Endothelial cell of umbilical vein (primary cell): ENCODE data around the gene B3GALT5. TPM values are rescaled to one million over a fixed set of nuclear protein-coding genes. Genes with fewer than 3 reads are reported as not detected.

Experiments used
- BruUV-seq: library from RNA; stranded (reverse); fragments of 400-500 nt; replicated peaks from 2 replicates; lab custom pipeline; 2021; lab: Mats Ljungman, UMichigan
- CTCF ChIA-PET: fragments of 300-600, 350-600 bp; sonication (Branson Sonifier 250); formaldehyde crosslinking; loops from one replicate; lab custom pipeline; 2021; ENCODE audit warnings: antibody characterized with exemption, inconsistent platforms; lab: Charles Lee
- POLR2A ChIA-PET: fragments of 300-600, 350-600 bp; sonication (Branson Sonifier 250); formaldehyde crosslinking; loops from one replicate; lab custom pipeline; 2021; ENCODE audit warnings: antibody characterized with exemption, inconsistent platforms; lab: Charles Lee
- DNase-seq: peaks from one replicate; pipeline ENCODE4 v3.0.0-alpha.2; 2011; ENCODE audit warnings: low read depth, low spot score
- FAIRE-seq: peaks from 2 replicates; lab custom pipeline; 2011; peaks lifted over from hg19 to GRCh38; lab: Jason Lieb, UNC
- H2AFZ ChIP-seq: 2 replicates; pipeline ENCODE4 v1.6.0; 2012; ENCODE audit warnings: low read depth, low read length, control low read depth, inconsistent platforms
- H3K27ac ChIP-seq: 2 replicates; pipeline ENCODE4 v1.5.1; 2011; ENCODE audit warnings: low read depth, mild to moderate bottlenecking, control low read depth, low read length, moderate library complexity; ENCODE audit not compliant: insufficient read depth
- H3K27me3 ChIP-seq, 2 experiments: 2 replicates each; pipeline versions ENCODE4 v1.6.0 to v1.6.1; 2011; ENCODE audit warnings: low read length in 2 of 2, mixed read lengths in 1 of 2; ENCODE audit not compliant: control insufficient read depth in 2 of 2, insufficient read depth in 2 of 2
- H3K36me3 ChIP-seq, 2 experiments: 2 replicates in 1 of 2; 3 replicates in 1 of 2; pipeline ENCODE4 v1.5.1; 2011; ENCODE audit warnings: low read length in 2 of 2, mild to moderate bottlenecking in 1 of 2, moderate library complexity in 1 of 2; ENCODE audit not compliant: control insufficient read depth in 2 of 2, insufficient read depth in 2 of 2; ENCODE audit errors: extremely low read depth in 1 of 2
- H3K4me1 ChIP-seq: 3 replicates; pipeline ENCODE4 v1.5.1; 2011; ENCODE audit warnings: mild to moderate bottlenecking, low read length; ENCODE audit not compliant: control insufficient read depth, insufficient read depth; ENCODE audit errors: extremely low read depth
- H3K4me2 ChIP-seq: 2 replicates; pipeline ENCODE4 v1.6.1; 2011; ENCODE audit warnings: low read length, control low read depth, mixed read lengths; ENCODE audit not compliant: insufficient read depth
- H3K4me3 ChIP-seq, 3 experiments: fragments of 200-600 bp in 1 of 3; sonication (generic), shearing (Covaris generic) in 1 of 3; replicated peaks in 1 of 3; 2 replicates each; pipeline ENCODE4 v1.5.1; 2011 to 2016; ENCODE audit warnings: control low read depth in 3 of 3, low read length in 3 of 3, mild to moderate bottlenecking in 2 of 3, inconsistent platforms in 1 of 3, low read depth in 1 of 3, moderate library complexity in 1 of 3; ENCODE audit not compliant: insufficient read depth in 1 of 3
- H3K79me2 ChIP-seq: 2 replicates; pipeline ENCODE4 v1.6.0; 2012; ENCODE audit warnings: low read length, inconsistent platforms; ENCODE audit not compliant: control insufficient read depth, insufficient read depth
- H3K9ac ChIP-seq: replicated peaks from 2 replicates; pipeline ENCODE3; 2011; ENCODE audit warnings: low read length, control low read depth; ENCODE audit not compliant: insufficient read depth; ENCODE audit errors: extremely low read depth
- H3K9me1 ChIP-seq: replicated peaks from 3 replicates; pipeline ENCODE4 v1.6.0; 2011; ENCODE audit warnings: mild to moderate bottlenecking, low read length; ENCODE audit not compliant: control insufficient read depth, insufficient read depth; ENCODE audit errors: extremely low read depth
- H3K9me3 ChIP-seq: replicated peaks from 2 replicates; pipeline ENCODE4 v1.5.1; 2012; ENCODE audit warnings: low read length, inconsistent platforms; ENCODE audit not compliant: control insufficient read depth, insufficient read depth
- H4K20me1 ChIP-seq: replicated peaks from 2 replicates; pipeline ENCODE3; 2011; ENCODE audit warnings: mild to moderate bottlenecking, low read length; ENCODE audit not compliant: control insufficient read depth, insufficient read depth; ENCODE audit errors: extremely low read depth
- CTCF ChIP-seq, 2 donors: IDR thresholded peaks; 1 replicate in 1 of 2; 2 replicates in 1 of 2; pipeline ENCODE4 v1.5.1; 2011; ENCODE audit warnings: low read length in 2 of 2, mild to moderate bottlenecking in 2 of 2, moderate library complexity in 2 of 2, control low read depth in 1 of 2, inconsistent platforms in 1 of 2, low read depth in 1 of 2; ENCODE audit not compliant: insufficient read depth in 1 of 2; ENCODE audit errors: extremely low read depth in 1 of 2
- EZH2 ChIP-seq: IDR thresholded peaks from 2 replicates; pipeline ENCODE4 v1.6.1; 2012; ENCODE audit warnings: borderline replicate concordance, low read depth, mild to moderate bottlenecking, moderate library complexity, low read length, inconsistent platforms; ENCODE audit not compliant: severe bottlenecking
- FOS ChIP-seq: IDR thresholded peaks from 2 replicates; pipeline ENCODE4 v1.6.1; 2011; ENCODE audit warnings: mild to moderate bottlenecking, low read length, moderate library complexity, borderline replicate concordance; ENCODE audit not compliant: insufficient read depth
- GATA2 ChIP-seq: IDR thresholded peaks from 2 replicates; pipeline ENCODE4 v1.7.0; 2011; ENCODE audit warnings: low read depth, mild to moderate bottlenecking, moderate library complexity, mixed read lengths, low read length; ENCODE audit not compliant: insufficient read length, insufficient read depth
- JUN ChIP-seq: IDR thresholded peaks from 2 replicates; pipeline ENCODE4 v1.6.1; 2011; ENCODE audit warnings: borderline replicate concordance, low read depth; ENCODE audit not compliant: insufficient read length, insufficient read depth
- MAX ChIP-seq: IDR thresholded peaks from 2 replicates; pipeline ENCODE4 v1.6.1; 2011; ENCODE audit not compliant: insufficient read depth, insufficient read length
- MYC ChIP-seq: IDR thresholded peaks from one replicate; pipeline ENCODE4 v1.6.1; 2011; ENCODE audit warnings: mild to moderate bottlenecking, low read depth, low read length
- POLR2A ChIP-seq: IDR thresholded peaks from 2 replicates; pipeline ENCODE4 v1.6.1; 2012; ENCODE audit warnings: low read depth, mild to moderate bottlenecking, control low read depth, low read length
- POLR2AphosphoS5 ChIP-seq: IDR thresholded peaks from 2 replicates; pipeline ENCODE4 v1.6.1; 2012; ENCODE audit warnings: low read depth, mild to moderate bottlenecking, control low read depth, low read length, moderate library complexity; ENCODE audit not compliant: insufficient read depth
- dilution Hi-C: fragments of 300-500 bp; cut with MboI; formaldehyde crosslinking; loops from one replicate; pipeline ENCODE4 v1.15.0; 2019; ENCODE audit warnings: low sequenced_read_pairs; ENCODE audit not compliant: extremely low pct_ligation_motif_present
- intact Hi-C: fragments of 100-400 bp; cut with micrococcal nuclease; formaldehyde crosslinking; loops from one replicate; pipeline ENCODE4 v1.10.0; 2022
- polyA plus RNA-seq, 4 experiments: library from polyadenylated mRNA; depleted of rRNA in 3 of 4; stranded (reverse) in 3 of 4; unstranded in 1 of 4; fragments of >200 nt; gene quantifications; 2 replicates each; pipeline versions ENCODE4 v1.2.1 to v1.2.3, GENCODE V29; 2011 to 2012; ENCODE audit warnings: missing spikeins in 1 of 4
- total RNA-seq: library from RNA; stranded (reverse); gene quantifications from 2 replicates; pipeline ENCODE4 v1.2.3, GENCODE V29; 2021

B3GALT5 gene
- total and polyA plus RNA-seq, 2 donors (not counting 3 experiments of a cell fraction or from before 2014, with no cell fraction given): 0.04 TPM; not detected in 1

GRCh38 chr21:39674801-39675200 lies 62.1 kb downstream of the B3GALT5 start:
- CTCF ChIA-PET: no interaction called here

More at GRCh38 chr21:39674801-39675200, 62.1 kb downstream of the B3GALT5 start:
- no peak overlapping the region for H2AFZ ChIP-seq
- no peaks in the 10 kb centered on the region for H3K4me1 ChIP-seq
- dilution Hi-C loops: no loop called here
- no peaks in the 10 kb centered on the region for H3K36me3 ChIP-seq
- DNase-seq (no peak), FAIRE-seq (no peak)
- no peaks in the 10 kb centered on the region for H3K9me3 ChIP-seq
- H3K9ac ChIP-seq: no peak overlapping the region
- intact Hi-C loops: no loop called here
- no TSS peak for BruUV-seq
- H3K4me2 ChIP-seq: no peak overlapping the region
- POLR2A ChIA-PET: no interaction called here
- TF ChIP-seq MAX (no peak), FOS (no peak), JUN (no peak), GATA2 (no peak), POLR2A (no peak), CTCF (IDR thresholded peaks at IDR 0.05; ENCODE audit: extremely low read depth in 1 of 2, insufficient read depth in 1 of 2, low read depth in 1 of 2, low read length in 2 of 2) (no peak), POLR2AphosphoS5 (no peak), EZH2 (no peak), MYC (no peak)
- H3K27me3 ChIP-seq: no peaks in the 10 kb centered on the region
- H3K79me2 ChIP-seq: no peaks in the 10 kb centered on the region
- H3K27ac ChIP-seq: no peak overlapping the region
- H3K9me1 ChIP-seq: no peaks in the 10 kb centered on the region
- H3K4me3 ChIP-seq: no peak overlapping the region
- no peaks in the 10 kb centered on the region for H4K20me1 ChIP-seq
